Lung (tissue), 12 donors: ENCODE results near the gene RAB11FIP2. TPM values are rescaled to one million over a fixed set of nuclear protein-coding genes. Genes with fewer than 3 reads are reported as not detected.

ENCODE experiments used
- ATAC-seq: fragments of 200-7000 bp; cut with Tn5 transposase; one replicate; pipeline ENCODE4 v1.9.1; 2020; ENCODE audit warnings: moderate number of reproducible peaks; ENCODE audit not compliant: insufficient read depth, low FRiP score
- DNase-seq, 3 donors: peaks; one replicate each; pipeline ENCODE4 v3.0.0-alpha.2; 2013 to 2017
- H3K27ac ChIP-seq, 2 donors: one replicate each; pipeline ENCODE4 v1.5.1; 2013; ENCODE audit warnings: mild to moderate bottlenecking in 2 of 2, moderate library complexity in 2 of 2, control low read depth in 1 of 2, inconsistent platforms in 1 of 2, low read depth in 1 of 2, low read length in 1 of 2
- H3K27me3 ChIP-seq, 3 donors: one replicate each; pipeline ENCODE4 v1.5.1; 2013; ENCODE audit warnings: low read length in 2 of 3; ENCODE audit not compliant: control insufficient read depth in 3 of 3, insufficient read depth in 3 of 3
- H3K36me3 ChIP-seq, 4 donors: one replicate each; pipeline ENCODE4 v1.5.1; 2013; ENCODE audit warnings: low read length in 4 of 4, mild to moderate bottlenecking in 1 of 4, moderate library complexity in 1 of 4; ENCODE audit not compliant: control insufficient read depth in 4 of 4, insufficient read depth in 4 of 4
- H3K4me1 ChIP-seq, 5 donors: one replicate each; pipeline ENCODE4 v1.5.1; 2013; ENCODE audit warnings: low read length in 5 of 5, mild to moderate bottlenecking in 2 of 5, moderate library complexity in 1 of 5; ENCODE audit not compliant: control insufficient read depth in 5 of 5, insufficient read depth in 5 of 5
- H3K4me3 ChIP-seq: one replicate; pipeline ENCODE4 v1.5.1; 2013; ENCODE audit warnings: mild to moderate bottlenecking, control low read depth, moderate library complexity
- H3K9ac ChIP-seq, 2 donors: one replicate each; pipeline ENCODE4 v1.5.1; 2013; ENCODE audit warnings: low read length in 2 of 2, control low read depth in 1 of 2; ENCODE audit not compliant: insufficient read depth in 1 of 2
- H3K9me3 ChIP-seq, 4 donors: one replicate each; pipeline ENCODE4 v1.5.1; 2013; ENCODE audit warnings: low read length in 3 of 4, mild to moderate bottlenecking in 1 of 4, moderate library complexity in 1 of 4; ENCODE audit not compliant: control insufficient read depth in 4 of 4, insufficient read depth in 3 of 4
- WGBS, 2 donors: extraction: QIAGEN DNeasy Blood & Tissue Kit; methylation state at CpG; one replicate each; pipeline ENCODE4 v1.1.7; 2013; 5-methylcytosine and 5-hydroxymethylcytosine counted together
- polyA plus RNA-seq, 2 donors: library from polyadenylated mRNA; stranded (reverse); fragments of 200-250 nt; gene quantifications; one replicate each; pipeline ENCODE4 v1.2.1, GENCODE V29; 2013
- total RNA-seq, 2 donors: library from RNA; depleted of rRNA in 1 of 2; stranded (reverse); fragments of >200 nt in 1 of 2; gene quantifications; one replicate each; pipeline ENCODE4 v1.2.1, GENCODE V29; 2014 to 2021
- TF ChIP-seq, protein P1 (sequence below): IDR thresholded peaks from 2 replicates; pipeline ENCODE4 v1.5.1; 2012; ENCODE audit warnings: mild to moderate bottlenecking; ENCODE audit errors: control extremely low read depth, extremely low read depth
- donor health status: control.
- donor health status: control.
- donor health status: Bipolar disorder and iron deficiency.
- donor health status: healthy.
- donor health status: DM: yes; HTN: yes; CAD: no.

The RAB11FIP2 gene
- total and polyA plus RNA-seq, 4 donors = 4.2 to 52.4 (median 12.8) TPM

DNA sequence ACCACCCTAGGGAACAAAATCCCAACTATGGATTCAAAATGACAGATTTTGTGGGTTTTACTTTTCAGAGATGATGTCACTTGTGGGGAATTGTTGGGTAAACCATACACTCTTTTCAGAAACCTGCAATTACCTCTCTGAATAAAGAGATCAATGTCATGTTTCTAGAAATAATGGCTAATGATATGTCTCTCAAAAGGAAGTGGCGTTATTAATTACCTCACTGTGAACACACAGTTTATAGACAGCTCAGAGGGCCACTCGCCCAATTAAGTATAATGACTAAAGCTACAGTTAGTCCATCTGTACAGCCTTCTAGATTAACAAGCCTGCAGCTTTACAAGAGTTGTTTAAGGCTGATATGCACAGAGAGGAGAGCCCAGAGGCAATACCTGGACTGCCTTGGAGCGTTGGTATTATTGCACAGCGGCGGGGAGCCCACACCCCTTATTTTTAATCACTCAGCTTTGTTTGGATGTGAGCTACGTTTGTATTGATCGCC is 79.5 kb downstream of the RAB11FIP2 start:
- ATAC-seq = no peak
- Histone ChIP-seq H3K27me3 (no peaks in the 10 kb centered on the region), H3K9ac (no peak overlapping the region), H3K4me1 (no peaks in the 10 kb centered on the region), H3K4me3 (no peak overlapping the region), H3K36me3 (no peaks in the 10 kb centered on the region), H3K9me3 (no peaks in the 10 kb centered on the region), H3K27ac (no peak overlapping the region)
- WGBS, 2 donors = 87 to 88% methylated on average over 7 of the region's 7 CpGs
- TF ChIP-seq, protein P1, sequence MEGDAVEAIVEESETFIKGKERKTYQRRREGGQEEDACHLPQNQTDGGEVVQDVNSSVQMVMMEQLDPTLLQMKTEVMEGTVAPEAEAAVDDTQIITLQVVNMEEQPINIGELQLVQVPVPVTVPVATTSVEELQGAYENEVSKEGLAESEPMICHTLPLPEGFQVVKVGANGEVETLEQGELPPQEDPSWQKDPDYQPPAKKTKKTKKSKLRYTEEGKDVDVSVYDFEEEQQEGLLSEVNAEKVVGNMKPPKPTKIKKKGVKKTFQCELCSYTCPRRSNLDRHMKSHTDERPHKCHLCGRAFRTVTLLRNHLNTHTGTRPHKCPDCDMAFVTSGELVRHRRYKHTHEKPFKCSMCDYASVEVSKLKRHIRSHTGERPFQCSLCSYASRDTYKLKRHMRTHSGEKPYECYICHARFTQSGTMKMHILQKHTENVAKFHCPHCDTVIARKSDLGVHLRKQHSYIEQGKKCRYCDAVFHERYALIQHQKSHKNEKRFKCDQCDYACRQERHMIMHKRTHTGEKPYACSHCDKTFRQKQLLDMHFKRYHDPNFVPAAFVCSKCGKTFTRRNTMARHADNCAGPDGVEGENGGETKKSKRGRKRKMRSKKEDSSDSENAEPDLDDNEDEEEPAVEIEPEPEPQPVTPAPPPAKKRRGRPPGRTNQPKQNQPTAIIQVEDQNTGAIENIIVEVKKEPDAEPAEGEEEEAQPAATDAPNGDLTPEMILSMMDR = no peak
- no peak for DNase-seq

DNA sequence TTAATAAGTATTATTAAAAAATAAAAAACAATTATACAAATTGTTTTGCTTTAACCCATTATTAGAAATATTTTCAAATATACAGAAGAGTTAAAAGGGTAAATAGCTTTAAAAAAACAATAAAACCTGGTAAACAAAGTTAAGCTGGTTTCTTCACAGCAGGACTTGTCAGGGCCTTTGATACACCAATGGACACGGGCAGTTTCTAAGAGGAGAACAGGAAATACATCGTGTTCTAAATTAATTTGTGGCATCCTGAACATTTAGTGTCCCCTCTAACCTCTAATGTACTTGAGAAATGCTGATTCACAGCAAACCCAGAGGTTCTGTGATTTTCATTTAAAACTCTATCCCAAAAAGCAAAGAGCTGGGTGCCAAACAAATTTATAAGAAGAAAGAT is 80.8 kb downstream of the RAB11FIP2 start:
- no peak for ATAC-seq
- TF ChIP-seq, protein P1 = no peak

DNA sequence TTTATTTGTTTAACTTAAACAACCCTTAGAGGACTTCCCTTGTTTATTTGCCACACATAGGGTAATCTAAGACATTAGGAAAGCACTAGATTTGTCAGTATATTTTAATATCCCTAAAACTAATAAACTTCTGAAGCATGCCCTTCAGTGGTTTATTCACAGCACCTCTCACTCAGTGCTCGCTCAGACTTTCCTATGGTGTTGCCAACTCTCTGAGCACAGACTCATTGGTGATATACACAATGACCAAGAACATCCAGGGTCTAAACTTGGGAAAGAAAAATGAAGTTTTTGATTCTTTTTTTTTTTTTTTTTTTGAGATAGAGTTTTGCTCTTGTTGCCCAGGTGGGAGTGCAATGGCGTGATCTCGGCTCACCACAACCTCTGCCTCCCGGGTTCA is 82.2 kb downstream of the RAB11FIP2 start:
- no peak overlapping the region for H3K27ac ChIP-seq
- H3K4me1 ChIP-seq = no peaks in the 10 kb centered on the region
- H3K4me3 ChIP-seq = no peak overlapping the region
- 92 to 97% methylated on average over 4 of the region's 4 CpGs for WGBS, 2 donors
- peak in 1 of 3 donors; percentile 4 for DNase-seq
- H3K27me3 ChIP-seq = no peaks in the 10 kb centered on the region
- no peaks in the 10 kb centered on the region for H3K9me3 ChIP-seq
- H3K9ac ChIP-seq = no peak overlapping the region
- ATAC-seq = no peak
- TF ChIP-seq, protein P1 = no peak
- H3K36me3 ChIP-seq = no peaks in the 10 kb centered on the region

More for the DNA sequence above, 80.8 kb downstream of the RAB11FIP2 start:
- no peaks in the 10 kb centered on the region for H3K9me3 ChIP-seq
- no peak for DNase-seq
- H3K4me1 ChIP-seq = no peaks in the 10 kb centered on the region
- no peaks in the 10 kb centered on the region for H3K27me3 ChIP-seq
- no peak overlapping the region for H3K27ac ChIP-seq
- no peak overlapping the region for H3K4me3 ChIP-seq
- H3K9ac ChIP-seq = no peak overlapping the region
- no peaks in the 10 kb centered on the region for H3K36me3 ChIP-seq
- 43 to 49% methylated on average over 2 of the region's 2 CpGs for WGBS, 2 donors

DNA sequence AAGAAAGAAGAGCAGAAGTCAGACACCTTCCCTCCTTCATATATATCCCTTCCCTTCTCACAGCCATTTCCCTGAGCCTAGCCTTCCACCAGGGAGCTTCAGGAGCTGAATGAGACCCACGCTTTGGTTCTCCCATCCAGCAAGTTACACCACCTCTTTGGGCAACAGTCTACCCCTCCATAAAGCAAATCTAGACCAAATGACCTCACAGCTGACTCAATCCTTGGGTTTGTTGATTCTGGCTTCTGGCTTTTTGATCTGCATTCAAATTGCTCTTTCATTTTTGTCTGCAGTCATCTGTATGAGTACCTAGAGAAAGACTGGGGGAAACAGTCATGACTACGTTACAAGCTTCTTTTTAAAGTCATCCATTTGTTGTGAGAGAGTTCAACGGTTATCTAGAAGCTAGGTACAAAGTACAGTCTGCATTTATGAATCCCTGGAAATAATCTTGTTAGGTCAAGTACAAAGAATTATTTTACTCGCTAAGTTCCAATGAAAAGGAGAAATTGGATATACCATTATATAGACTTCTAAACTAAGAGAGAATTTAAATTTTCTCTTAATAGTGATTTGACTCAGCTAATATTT is 86.3 kb downstream of the RAB11FIP2 start:
- TF ChIP-seq, protein P1 = no peak
- Histone ChIP-seq H3K36me3 (no peaks in the 10 kb centered on the region), H3K9ac (no peak overlapping the region), H3K4me3 (no peak overlapping the region), H3K4me1 (no peaks in the 10 kb centered on the region), H3K27me3 (no peaks in the 10 kb centered on the region), H3K27ac (no peak overlapping the region), H3K9me3 (no peaks in the 10 kb centered on the region)
- ATAC-seq (no peak), DNase-seq (no peak)
- 86 to 88% methylated on average over 4 of the region's 4 CpGs for WGBS, 2 donors
